ENCODE results near the gene NR2F2.

Gene NR2F2

GRCh38 chr15:96316953-96317629 lies 13.4 kb upstream of the NR2F2 start:
- Histone ChIP-seq H3K9me2 (ENCODE audit: low read depth, low read length) (no peaks in the 10 kb centered on the region), H3K4me3 (ENCODE audit: low read depth, low read length, poor library complexity, severe bottlenecking) (no peak overlapping the region), H3K27me3 (ENCODE audit: insufficient read depth, low read length) (no peaks in the 10 kb centered on the region), H3F3A (ENCODE audit: insufficient read depth, low read length) (no peaks in the 10 kb centered on the region), H4K20me1 (ENCODE audit: insufficient read depth, low read length) (no peaks in the 10 kb centered on the region), H3K9ac (ENCODE audit: low read length) (no peak overlapping the region), H3K4me1 (ENCODE audit: insufficient read depth, low read length, severe bottlenecking) (no peaks in the 10 kb centered on the region), H3K36me3 (ENCODE audit: insufficient read depth, low read length) (no peaks in the 10 kb centered on the region), H3K79me2 (ENCODE audit: insufficient read depth, low read length) (no peaks in the 10 kb centered on the region), H2AFZ (ENCODE audit: low read length) (no peak overlapping the region), H3K9me3 (ENCODE audit: low read length) (no peaks in the 10 kb centered on the region), H3K4me2 (ENCODE audit: low read length) (no peak overlapping the region), H3K27ac (ENCODE audit: low read depth, low read length, poor library complexity, severe bottlenecking) (no peak overlapping the region)
- no peak for TF ChIP-seq EZH2 (IDR thresholded peaks at IDR 0.05; ENCODE audit: borderline replicate concordance, low read length)
- TF ChIP-seq CTCF (IDR thresholded peaks at IDR 0.05; ENCODE audit: low read length) = no peak

GRCh38 chr15:96320107-96320506 lies 10.4 kb upstream of the NR2F2 start:
- Histone ChIP-seq H3K4me3 (ENCODE audit: low read depth, low read length, poor library complexity, severe bottlenecking) (no peak overlapping the region), H3K9me2 (ENCODE audit: low read depth, low read length) (no peaks in the 10 kb centered on the region), H4K20me1 (ENCODE audit: insufficient read depth, low read length) (no peaks in the 10 kb centered on the region), H3K27ac (ENCODE audit: low read depth, low read length, poor library complexity, severe bottlenecking) (no peak overlapping the region), H3K36me3 (ENCODE audit: insufficient read depth, low read length) (no peaks in the 10 kb centered on the region), H3K27me3 (ENCODE audit: insufficient read depth, low read length) (no peaks in the 10 kb centered on the region), H2AFZ (ENCODE audit: low read length) (no peak overlapping the region), H3K4me1 (ENCODE audit: insufficient read depth, low read length, severe bottlenecking) (no peaks in the 10 kb centered on the region), H3K9ac (ENCODE audit: low read length) (no peak overlapping the region), H3K9me3 (ENCODE audit: low read length) (no peaks in the 10 kb centered on the region), H3F3A (ENCODE audit: insufficient read depth, low read length) (no peaks in the 10 kb centered on the region), H3K4me2 (ENCODE audit: low read length) (no peak overlapping the region), H3K79me2 (ENCODE audit: insufficient read depth, low read length) (no peaks in the 10 kb centered on the region)
- TF ChIP-seq CTCF (IDR thresholded peaks at IDR 0.05; ENCODE audit: low read length) (no peak), EZH2 (IDR thresholded peaks at IDR 0.05; ENCODE audit: borderline replicate concordance, low read length) (no peak)

GRCh38 chr15:96320703-96321638 lies 9.5 kb upstream of the NR2F2 start:
- no peak overlapping the region for H3K27ac ChIP-seq (ENCODE audit: low read depth, low read length, poor library complexity, severe bottlenecking)
- no peaks in the 10 kb centered on the region for H3F3A ChIP-seq (ENCODE audit: insufficient read depth, low read length)
- no peaks in the 10 kb centered on the region for H3K9me3 ChIP-seq (ENCODE audit: low read length)
- no peaks in the 10 kb centered on the region for H3K4me1 ChIP-seq (ENCODE audit: insufficient read depth, low read length, severe bottlenecking)
- H2AFZ ChIP-seq (ENCODE audit: low read length) = no peak overlapping the region
- H3K4me3 ChIP-seq (ENCODE audit: low read depth, low read length, poor library complexity, severe bottlenecking) = no peak overlapping the region
- no peaks in the 10 kb centered on the region for H3K27me3 ChIP-seq (ENCODE audit: insufficient read depth, low read length)
- H3K79me2 ChIP-seq (ENCODE audit: insufficient read depth, low read length) = no peaks in the 10 kb centered on the region
- TF ChIP-seq EZH2 (IDR thresholded peaks at IDR 0.05; ENCODE audit: borderline replicate concordance, low read length) = no peak
- TF ChIP-seq CTCF (IDR thresholded peaks at IDR 0.05; ENCODE audit: low read length) = no peak
- no peaks in the 10 kb centered on the region for H4K20me1 ChIP-seq (ENCODE audit: insufficient read depth, low read length)
- H3K9ac ChIP-seq (ENCODE audit: low read length) = no peak overlapping the region
- no peak overlapping the region for H3K4me2 ChIP-seq (ENCODE audit: low read length)
- H3K36me3 ChIP-seq (ENCODE audit: insufficient read depth, low read length) = no peaks in the 10 kb centered on the region
- no peaks in the 10 kb centered on the region for H3K9me2 ChIP-seq (ENCODE audit: low read depth, low read length)

Measured in OCI-LY1 (cell line).